ENCODE data around the gene RPS3A.
"Not testable (repeated sequence)": the region's sequence is repeated elsewhere in the genome, so short reads cannot be mapped to it uniquely, and the experiment has no call there.

Gene RPS3A

GRCh38 chr4:151099229-151099975 is at the start of gene RPS3A:
Gene RPS3A, plus strand, starts transcription at chr4:151099628. Its CDS starts 25 bp downstream, at chr4:151099653.
- Histone ChIP-seq H2AFZ (ENCODE audit: low read length, unreplicated experiment) (peak within 1 kb of the TSS; percentile 95), H3K27ac (ENCODE audit: low read depth, low read length) (peak within 1 kb of the TSS; percentile 75), H3K4me1 (ENCODE audit: control insufficient read depth, insufficient read depth, low read length, unreplicated experiment) (peaks cover 15% of the 10 kb centered on the region), H3K79me2 (ENCODE audit: control insufficient read depth, insufficient read depth, low read length, unreplicated experiment) (peaks cover 36% of the 10 kb centered on the region), H3K4me3 (ENCODE audit: low read depth, low read length) (peak within 1 kb of the TSS; percentile 98), H3K27me3 (ENCODE audit: insufficient read depth, low read length) (no peaks in the 10 kb centered on the region), H3K36me3 (ENCODE audit: insufficient read depth, low read length) (peaks cover 38% of the 10 kb centered on the region)

DNA sequence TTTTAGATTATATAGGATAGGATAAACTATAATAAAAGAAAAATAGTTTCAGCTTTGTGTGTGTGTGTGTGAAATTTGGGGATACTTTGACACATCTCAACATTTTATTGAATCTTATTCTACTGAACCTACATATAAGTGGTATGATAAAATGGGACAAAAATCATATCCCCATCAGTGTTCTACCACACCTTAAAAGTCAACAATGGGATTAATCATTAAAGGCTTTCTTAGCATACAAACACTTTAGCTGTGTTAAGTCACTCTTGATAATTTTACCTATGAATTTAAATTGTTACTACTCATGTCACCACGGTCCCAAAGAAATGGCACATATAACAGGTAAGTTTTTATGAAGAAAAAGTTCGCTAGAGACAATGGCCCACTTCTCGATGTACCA is 46.6 kb upstream of the RPS3A start:
- Histone ChIP-seq H2AFZ (ENCODE audit: low read length, unreplicated experiment) (no peak overlapping the region), H3K36me3 (ENCODE audit: insufficient read depth, low read length) (no peaks in the 10 kb centered on the region)

GRCh38 chr4:151055539-151055938 is 43.9 kb upstream of the RPS3A start:
- Histone ChIP-seq H3K27me3 (ENCODE audit: insufficient read depth, low read length) (no peaks in the 10 kb centered on the region), H3K36me3 (ENCODE audit: insufficient read depth, low read length) (no peaks in the 10 kb centered on the region), H2AFZ (ENCODE audit: low read length, unreplicated experiment) (peak overlapping the region; percentile 28), H3K4me3 (ENCODE audit: low read depth, low read length) (no peak overlapping the region), H3K79me2 (ENCODE audit: control insufficient read depth, insufficient read depth, low read length, unreplicated experiment) (no peaks in the 10 kb centered on the region), H3K27ac (ENCODE audit: low read depth, low read length) (no peak overlapping the region), H3K4me1 (ENCODE audit: control insufficient read depth, insufficient read depth, low read length, unreplicated experiment) (no peaks in the 10 kb centered on the region)

More for the DNA sequence above, 46.6 kb upstream of the RPS3A start:
- Histone ChIP-seq H3K27me3 (ENCODE audit: insufficient read depth, low read length) (no peaks in the 10 kb centered on the region), H3K27ac (ENCODE audit: low read depth, low read length) (no peak overlapping the region), H3K4me1 (ENCODE audit: control insufficient read depth, insufficient read depth, low read length, unreplicated experiment) (no peaks in the 10 kb centered on the region), H3K4me3 (ENCODE audit: low read depth, low read length) (no peak overlapping the region), H3K79me2 (ENCODE audit: control insufficient read depth, insufficient read depth, low read length, unreplicated experiment) (no peaks in the 10 kb centered on the region)

GRCh38 chr4:151063143-151063542 is 36.3 kb upstream of the RPS3A start:
- not testable (repeated sequence) for H3K79me2 ChIP-seq (ENCODE audit: control insufficient read depth, insufficient read depth, low read length, unreplicated experiment); H3K27me3 ChIP-seq (ENCODE audit: insufficient read depth, low read length); H3K4me1 ChIP-seq (ENCODE audit: control insufficient read depth, insufficient read depth, low read length, unreplicated experiment); H2AFZ ChIP-seq (ENCODE audit: low read length, unreplicated experiment); H3K36me3 ChIP-seq (ENCODE audit: insufficient read depth, low read length); H3K4me3 ChIP-seq (ENCODE audit: low read depth, low read length); H3K27ac ChIP-seq (ENCODE audit: low read depth, low read length)

- Histone ChIP-seq H2AFZ (ENCODE audit: low read length, unreplicated experiment) (no peak overlapping the region), H3K4me1 (ENCODE audit: control insufficient read depth, insufficient read depth, low read length, unreplicated experiment) (no peaks in the 10 kb centered on the region), H3K27me3 (ENCODE audit: insufficient read depth, low read length) (no peaks in the 10 kb centered on the region), H3K27ac (ENCODE audit: low read depth, low read length) (no peak overlapping the region), H3K79me2 (ENCODE audit: control insufficient read depth, insufficient read depth, low read length, unreplicated experiment) (no peaks in the 10 kb centered on the region), H3K36me3 (ENCODE audit: insufficient read depth, low read length) (no peaks in the 10 kb centered on the region), H3K4me3 (ENCODE audit: low read depth, low read length) (no peak overlapping the region)
These were observed 32.0 kb upstream of the RPS3A start for GRCh38 chr4:151067316-151067970.

DNA sequence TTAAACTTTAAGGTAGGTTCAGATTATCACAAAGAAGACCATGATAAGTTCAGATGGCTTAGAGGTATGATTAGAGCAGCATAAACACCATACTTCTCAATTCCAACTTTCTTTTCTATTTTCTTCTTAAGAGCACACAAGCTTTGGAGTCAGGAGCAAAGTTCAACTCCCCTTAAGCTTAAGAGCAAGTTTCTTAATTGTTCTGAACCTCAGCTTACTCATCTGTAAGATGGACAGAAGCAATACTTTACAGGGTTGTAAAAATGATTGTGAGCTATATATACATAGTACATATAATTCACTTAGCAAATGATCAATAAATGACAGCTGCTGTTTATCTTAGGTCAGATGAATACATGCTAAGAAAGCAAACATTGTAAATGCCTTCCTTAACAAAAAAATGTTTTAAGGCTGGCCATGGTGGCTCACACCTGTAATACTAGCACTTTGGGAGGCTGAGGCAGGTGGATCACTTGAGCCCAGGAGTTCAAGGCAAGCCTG is 25.0 kb upstream of the RPS3A start:
- no peaks in the 10 kb centered on the region for H3K36me3 ChIP-seq (ENCODE audit: insufficient read depth, low read length)
- H3K4me1 ChIP-seq (ENCODE audit: control insufficient read depth, insufficient read depth, low read length, unreplicated experiment): no peaks in the 10 kb centered on the region
- no peaks in the 10 kb centered on the region for H3K79me2 ChIP-seq (ENCODE audit: control insufficient read depth, insufficient read depth, low read length, unreplicated experiment)
- H3K4me3 ChIP-seq (ENCODE audit: low read depth, low read length): no peak overlapping the region
- no peak overlapping the region for H2AFZ ChIP-seq (ENCODE audit: low read length, unreplicated experiment)
- no peaks in the 10 kb centered on the region for H3K27me3 ChIP-seq (ENCODE audit: insufficient read depth, low read length)
- H3K27ac ChIP-seq (ENCODE audit: low read depth, low read length): no peak overlapping the region

GRCh38 chr4:151077978-151078377 is 21.4 kb upstream of the RPS3A start:
- not testable (repeated sequence) for H2AFZ ChIP-seq (ENCODE audit: low read length, unreplicated experiment); H3K79me2 ChIP-seq (ENCODE audit: control insufficient read depth, insufficient read depth, low read length, unreplicated experiment); H3K36me3 ChIP-seq (ENCODE audit: insufficient read depth, low read length); H3K4me3 ChIP-seq (ENCODE audit: low read depth, low read length); H3K27ac ChIP-seq (ENCODE audit: low read depth, low read length); H3K4me1 ChIP-seq (ENCODE audit: control insufficient read depth, insufficient read depth, low read length, unreplicated experiment); H3K27me3 ChIP-seq (ENCODE audit: insufficient read depth, low read length)

GRCh38 chr4:151087467-151087866 is 12.0 kb upstream of the RPS3A start:
- Histone ChIP-seq H2AFZ (ENCODE audit: low read length, unreplicated experiment) (no peak overlapping the region), H3K36me3 (ENCODE audit: insufficient read depth, low read length) (no peaks in the 10 kb centered on the region), H3K4me1 (ENCODE audit: control insufficient read depth, insufficient read depth, low read length, unreplicated experiment) (no peaks in the 10 kb centered on the region), H3K4me3 (ENCODE audit: low read depth, low read length) (no peak overlapping the region), H3K79me2 (ENCODE audit: control insufficient read depth, insufficient read depth, low read length, unreplicated experiment) (no peaks in the 10 kb centered on the region), H3K27ac (ENCODE audit: low read depth, low read length) (no peak overlapping the region), H3K27me3 (ENCODE audit: insufficient read depth, low read length) (no peaks in the 10 kb centered on the region)

DNA sequence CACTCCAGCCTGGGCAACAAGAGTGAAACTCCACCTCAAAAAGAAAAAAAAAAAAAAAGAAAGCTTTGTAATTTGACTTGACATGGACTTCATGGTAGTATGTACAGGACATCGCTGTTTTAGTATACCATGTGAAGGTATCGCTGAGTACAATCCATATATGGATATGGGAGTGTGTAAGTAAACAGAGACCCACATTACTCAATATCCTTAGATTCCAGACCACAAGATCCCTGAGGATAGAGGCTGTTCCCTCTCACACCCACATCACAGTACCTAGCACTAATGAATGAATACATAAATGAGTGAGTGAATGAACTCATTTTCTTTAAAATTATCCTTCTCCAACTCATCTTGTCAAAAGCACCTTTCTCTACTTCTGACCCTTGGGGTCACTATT is 8.4 kb upstream of the RPS3A start:
- no peak overlapping the region for H3K4me3 ChIP-seq (ENCODE audit: low read depth, low read length)
- no peak overlapping the region for H3K27ac ChIP-seq (ENCODE audit: low read depth, low read length)
- no peaks in the 10 kb centered on the region for H3K4me1 ChIP-seq (ENCODE audit: control insufficient read depth, insufficient read depth, low read length, unreplicated experiment)
- no peak overlapping the region for H2AFZ ChIP-seq (ENCODE audit: low read length, unreplicated experiment)
- H3K27me3 ChIP-seq (ENCODE audit: insufficient read depth, low read length): no peaks in the 10 kb centered on the region
- H3K79me2 ChIP-seq (ENCODE audit: control insufficient read depth, insufficient read depth, low read length, unreplicated experiment): no peaks in the 10 kb centered on the region
- no peaks in the 10 kb centered on the region for H3K36me3 ChIP-seq (ENCODE audit: insufficient read depth, low read length)

- Histone ChIP-seq H3K27me3 (ENCODE audit: insufficient read depth, low read length) (no peaks in the 10 kb centered on the region), H3K4me1 (ENCODE audit: control insufficient read depth, insufficient read depth, low read length, unreplicated experiment) (no peaks in the 10 kb centered on the region), H3K27ac (ENCODE audit: low read depth, low read length) (no peak overlapping the region), H3K36me3 (ENCODE audit: insufficient read depth, low read length) (no peaks in the 10 kb centered on the region), H2AFZ (ENCODE audit: low read length, unreplicated experiment) (no peak overlapping the region), H3K4me3 (ENCODE audit: low read depth, low read length) (no peak overlapping the region), H3K79me2 (ENCODE audit: control insufficient read depth, insufficient read depth, low read length, unreplicated experiment) (no peaks in the 10 kb centered on the region)
These were observed 6.9 kb upstream of the RPS3A start for GRCh38 chr4:151092488-151092887.

GRCh38 chr4:151093203-151093602 is 6.2 kb upstream of the RPS3A start:
- Histone ChIP-seq H3K27ac (ENCODE audit: low read depth, low read length) (no peak overlapping the region), H3K36me3 (ENCODE audit: insufficient read depth, low read length) (no peaks in the 10 kb centered on the region), H3K4me1 (ENCODE audit: control insufficient read depth, insufficient read depth, low read length, unreplicated experiment) (no peaks in the 10 kb centered on the region), H2AFZ (ENCODE audit: low read length, unreplicated experiment) (no peak overlapping the region), H3K27me3 (ENCODE audit: insufficient read depth, low read length) (no peaks in the 10 kb centered on the region), H3K4me3 (ENCODE audit: low read depth, low read length) (no peak overlapping the region), H3K79me2 (ENCODE audit: control insufficient read depth, insufficient read depth, low read length, unreplicated experiment) (no peaks in the 10 kb centered on the region)

All from ACC112 (cell line).